GM23248 (cell line): ENCODE results near the gene CDC42EP4.

Experiments
- EZH2 ChIP-seq: fragments of 200-600 bp; sonication (generic); IDR thresholded peaks from 2 replicates; pipeline ENCODE4 v1.6.1; 2018; ENCODE audit warnings: antibody characterized with exemption, mild to moderate bottlenecking; ENCODE audit not compliant: insufficient read depth, poor library complexity, severe bottlenecking
- EZH2phosphoT487 ChIP-seq: fragments of 200-600 bp; sonication (generic); IDR thresholded peaks from 2 replicates; pipeline ENCODE4 v1.6.1; 2018; ENCODE audit warnings: antibody characterized with exemption, moderate library complexity, mild to moderate bottlenecking, low read depth; ENCODE audit not compliant: insufficient read depth

- no peak for TF ChIP-seq EZH2
- TF ChIP-seq EZH2phosphoT487, result no peak
Observed at GRCh38 chr17:73359987-73360410, 48.2 kb upstream of the CDC42EP4 start.
